Measurements from ENCODE around the gene GZMB.
A peak's percentile ranks its signal among the peaks of the same experiment; 100 is the strongest.
"Not testable (repeated sequence)": the region's sequence is repeated elsewhere in the genome, so short reads cannot be mapped to it uniquely, and the experiment has no call there.

Gene GZMB, protein sequence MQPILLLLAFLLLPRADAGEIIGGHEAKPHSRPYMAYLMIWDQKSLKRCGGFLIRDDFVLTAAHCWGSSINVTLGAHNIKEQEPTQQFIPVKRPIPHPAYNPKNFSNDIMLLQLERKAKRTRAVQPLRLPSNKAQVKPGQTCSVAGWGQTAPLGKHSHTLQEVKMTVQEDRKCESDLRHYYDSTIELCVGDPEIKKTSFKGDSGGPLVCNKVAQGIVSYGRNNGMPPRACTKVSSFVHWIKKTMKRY

GRCh38 chr14:24634158-24634557 lies at the start of gene GZMB:
Gene GZMB (minus strand): TSS chr14:24634190. CDS start chr14:24634160, 30 bp downstream.
- peak; percentile 30 for DNase-seq

DNA sequence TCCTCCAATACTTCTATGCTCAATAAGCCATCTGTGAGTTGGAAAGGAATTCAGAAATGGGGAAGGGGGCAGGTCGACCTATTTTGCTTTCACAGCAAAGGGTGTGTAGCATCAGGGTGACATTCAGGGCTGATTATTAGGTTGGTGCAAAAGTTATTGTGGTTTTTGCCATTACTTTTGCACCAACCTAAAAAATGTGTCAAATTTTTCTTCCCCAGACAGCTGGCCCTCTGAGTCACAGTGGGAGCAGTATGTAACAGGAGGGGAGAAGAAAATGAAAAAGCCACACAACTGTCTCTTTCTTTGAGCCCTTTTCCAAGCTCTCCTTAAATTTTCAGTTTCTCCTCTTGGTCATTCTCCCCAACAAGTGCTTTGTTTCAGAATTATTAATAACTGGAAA lies 47.1 kb upstream of the GZMB start:
- DNase-seq: no peak

- DNase-seq: no peak
Measured at GRCh38 chr14:24680516-24680915, 46.5 kb upstream of the GZMB start.

DNA sequence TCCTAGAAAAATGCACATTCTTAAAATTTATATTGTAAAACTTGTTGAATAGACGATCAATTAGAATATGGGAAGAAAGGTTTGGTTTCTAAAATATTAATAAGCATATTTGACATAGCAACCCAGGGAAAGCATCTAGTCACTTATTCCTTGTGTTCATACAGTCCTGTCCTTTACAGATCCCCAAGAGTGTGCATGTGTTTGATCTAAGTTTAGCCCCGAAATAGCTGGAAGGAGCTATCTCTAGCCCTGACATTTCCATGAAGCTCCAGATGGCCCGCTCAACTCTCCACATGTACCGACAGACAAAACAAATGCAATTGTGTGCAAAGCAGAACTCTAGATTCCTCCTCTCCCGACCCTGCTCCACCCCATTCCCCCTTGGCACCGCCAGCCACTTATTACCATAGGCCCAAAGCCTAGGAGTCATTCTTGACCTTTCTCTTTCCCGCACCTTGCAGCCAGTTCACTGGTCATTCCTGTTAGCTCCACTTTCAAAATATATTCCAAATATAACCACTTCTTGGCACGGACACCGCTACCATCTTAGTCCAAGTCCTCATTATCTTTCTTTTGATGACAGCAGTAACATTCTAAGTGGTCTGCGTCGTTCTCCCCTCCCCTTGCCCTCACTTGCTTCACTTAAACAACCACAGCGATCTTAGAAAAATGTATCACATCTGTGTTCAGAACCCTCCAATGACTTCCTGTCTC lies 45.4 kb upstream of the GZMB start:
- no peak for DNase-seq

- DNase-seq: peak; percentile 58
Measured at GRCh38 chr14:24678801-24679247, 44.8 kb upstream of the GZMB start.

- no peak for DNase-seq
Measured at GRCh38 chr14:24677956-24678355, 44.0 kb upstream of the GZMB start.

DNA sequence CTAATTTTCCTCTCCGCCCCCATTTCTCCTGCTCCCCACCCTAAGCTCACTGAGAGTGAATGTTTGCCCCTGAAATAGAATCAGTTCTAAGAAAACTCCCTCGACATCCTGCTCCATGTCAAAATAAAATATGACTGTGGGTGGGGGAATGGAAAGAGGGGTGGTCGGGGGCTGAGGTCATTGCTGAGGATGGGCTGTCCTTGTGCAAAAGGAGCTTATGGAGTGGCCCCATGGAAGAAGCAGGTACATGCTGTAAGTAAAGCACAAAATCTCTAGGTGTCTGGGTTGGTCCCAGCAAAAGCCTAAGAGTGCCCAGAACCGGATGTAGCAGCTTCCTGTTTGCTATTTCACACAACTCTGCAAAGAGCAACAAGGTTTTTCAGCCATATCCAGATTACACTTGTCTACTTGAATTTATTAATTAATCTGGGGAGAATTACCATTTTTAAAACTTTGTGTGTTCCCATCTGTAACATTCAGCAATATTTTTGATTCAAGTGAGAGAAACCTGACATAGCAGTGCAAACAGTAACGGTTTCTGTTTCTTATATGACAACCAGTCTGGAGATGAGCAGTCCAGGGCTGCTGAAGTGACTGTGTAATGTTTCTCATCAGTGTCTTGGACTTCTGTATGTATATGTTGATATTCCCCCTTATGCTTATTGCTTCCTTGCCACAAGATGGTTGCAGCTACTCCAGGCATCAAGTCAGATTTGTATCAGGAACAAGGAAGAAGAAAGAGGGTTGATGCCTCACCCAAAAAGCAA lies 40.4 kb upstream of the GZMB start:
- DNase-seq: peak; percentile 33

- peak; percentile 50 for DNase-seq
Measured at GRCh38 chr14:24673534-24674203, 39.7 kb upstream of the GZMB start.

DNA sequence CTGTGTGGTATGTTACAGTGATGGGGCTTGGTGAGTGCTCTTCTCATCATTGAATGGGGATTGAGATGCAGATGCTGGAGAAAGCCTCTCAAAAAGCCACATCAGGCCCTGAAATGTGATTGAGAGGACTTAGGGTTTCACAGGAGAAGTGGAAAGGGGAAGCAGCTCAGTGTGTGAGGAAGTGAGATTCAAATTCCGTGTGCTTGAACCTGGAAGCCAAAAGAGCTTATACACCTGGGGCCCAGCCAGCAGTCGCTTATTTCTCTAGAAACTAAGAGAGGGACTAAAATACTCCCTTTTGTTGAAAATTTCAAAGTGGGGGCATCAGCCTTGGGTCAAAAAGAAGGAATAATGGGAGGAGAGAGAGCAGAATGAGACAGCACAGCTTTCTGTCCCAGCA lies 39.1 kb upstream of the GZMB start:
- no peak for DNase-seq

DNA sequence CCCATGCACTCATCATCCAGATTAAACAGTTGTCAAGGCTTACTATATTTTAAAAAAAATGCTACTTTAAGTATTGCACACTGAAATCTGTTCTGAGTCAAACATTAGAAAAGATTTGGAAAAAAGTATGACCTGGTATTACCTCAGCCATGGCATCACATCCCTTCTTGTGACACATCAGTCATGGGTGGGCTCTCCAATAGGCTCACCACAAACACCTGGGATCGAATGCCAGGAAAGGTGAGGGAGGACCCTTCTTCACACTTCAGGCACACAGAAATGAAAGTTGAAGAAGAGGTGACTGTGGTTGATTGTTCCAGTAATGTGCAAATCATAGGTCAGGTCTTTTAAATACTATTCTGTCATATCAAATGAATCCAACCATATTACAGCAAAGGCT lies 36.6 kb upstream of the GZMB start:
- DNase-seq: no peak

DNA sequence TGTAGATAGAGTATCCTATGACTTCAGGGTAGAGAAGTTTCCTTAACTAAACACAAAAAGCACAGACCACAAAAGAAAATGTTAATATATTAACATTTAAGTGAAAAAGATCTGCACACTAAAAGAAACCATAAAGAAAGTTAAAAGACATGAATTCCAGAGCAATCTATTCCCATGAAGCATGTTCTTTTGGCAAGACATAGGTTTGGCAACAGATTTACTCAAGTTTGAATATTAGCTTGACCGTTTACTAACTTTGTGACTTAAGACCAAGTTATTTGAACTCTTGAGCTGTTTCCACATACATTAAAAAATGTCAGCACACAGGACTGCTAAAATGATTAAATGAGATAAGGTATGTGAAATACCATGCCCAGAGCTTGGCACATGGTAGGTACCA lies 35.7 kb upstream of the GZMB start:
- DNase-seq: no peak

- no peak for DNase-seq
Measured at GRCh38 chr14:24665440-24665991, 31.5 kb upstream of the GZMB start.

DNA sequence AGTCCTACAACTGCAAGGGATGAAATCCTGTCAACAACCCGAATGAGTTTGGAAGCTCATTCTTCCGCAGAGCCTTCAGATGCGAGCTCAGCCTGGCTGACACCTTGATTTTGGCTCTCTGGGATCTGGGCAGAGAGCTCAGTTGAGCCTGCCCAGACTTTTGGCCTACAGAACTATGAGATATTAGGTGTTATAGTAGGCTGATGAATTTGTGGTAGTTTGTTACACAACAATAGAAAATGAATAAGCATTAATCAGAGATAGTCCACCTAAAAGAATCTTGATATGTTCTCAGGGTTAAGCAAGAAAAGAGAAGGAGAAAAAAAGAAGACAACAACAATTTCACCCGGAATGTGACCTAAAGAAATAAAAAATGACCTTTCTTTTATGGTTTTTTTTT lies 30.4 kb upstream of the GZMB start:
- no peak for DNase-seq

- DNase-seq: no peak
Measured at GRCh38 chr14:24662753-24663152, 28.8 kb upstream of the GZMB start.

DNA sequence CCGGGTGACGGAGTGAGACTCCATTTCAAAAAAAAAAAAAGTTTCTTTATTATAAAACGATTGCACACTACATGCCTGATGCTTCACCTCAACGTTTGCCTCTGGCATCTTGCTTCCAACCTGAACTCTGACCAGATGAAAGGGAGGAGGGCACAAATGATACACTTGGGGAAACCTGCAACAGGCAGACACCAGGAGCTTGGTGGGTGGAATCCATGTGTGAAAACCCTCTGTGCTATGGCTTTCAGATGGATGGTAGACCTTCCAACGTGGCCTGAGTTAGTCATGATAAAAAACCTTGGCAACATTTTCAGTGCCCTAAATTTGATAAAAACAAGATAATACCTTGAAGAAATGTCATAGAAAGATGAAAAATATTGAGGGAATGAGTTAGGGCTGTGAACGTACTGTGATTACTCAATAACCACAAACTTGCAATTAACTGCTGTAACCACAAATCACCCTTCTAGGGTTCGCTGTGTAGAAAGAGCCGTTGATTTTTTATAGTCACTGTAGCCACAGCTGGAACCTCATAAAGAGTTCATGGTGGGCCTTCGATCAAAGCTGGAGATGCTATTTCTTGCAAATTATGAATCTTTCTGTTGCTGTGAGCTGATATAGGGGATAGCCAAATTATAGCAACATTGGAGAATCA lies 26.1 kb upstream of the GZMB start:
- no peak for DNase-seq

- not testable (repeated sequence) for DNase-seq
Measured at GRCh38 chr14:24648361-24648760, 14.4 kb upstream of the GZMB start.

GRCh38 chr14:24639905-24640304 lies 5.9 kb upstream of the GZMB start:
- no peak for DNase-seq

DNA sequence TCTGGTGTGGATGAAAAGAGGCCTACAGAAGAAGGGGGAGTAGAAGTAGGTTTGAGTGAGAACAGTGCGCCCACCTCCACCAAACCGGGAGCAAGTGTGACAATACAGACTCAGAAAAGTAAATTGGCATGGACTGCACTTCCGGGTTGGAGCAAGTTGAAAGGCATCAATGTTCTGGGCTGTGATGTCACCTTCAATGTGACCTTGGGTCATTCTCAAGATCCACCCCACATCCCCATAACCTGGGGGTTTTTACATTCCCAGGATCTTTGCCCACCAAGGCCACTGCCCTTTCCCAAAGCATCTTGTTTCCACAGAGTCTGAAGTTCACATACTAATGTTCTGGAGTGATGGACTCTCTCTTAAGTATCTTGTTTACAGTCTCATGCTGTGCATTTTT lies 5.3 kb upstream of the GZMB start:
- DNase-seq: no peak

- DNase-seq: no peak
Measured at GRCh38 chr14:24633353-24633752, 637 bp downstream of the GZMB start.

GRCh38 chr14:24632761-24633160 lies 1.2 kb downstream of the GZMB start:
- no peak for DNase-seq

- no peak for DNase-seq
Measured at GRCh38 chr14:24632336-24632735, 1.7 kb downstream of the GZMB start.

GRCh38 chr14:24631749-24632335 lies 2.1 kb downstream of the GZMB start:
- no peak for DNase-seq

Data from activated T-cell treated with anti-CD3 and anti-CD28 coated beads, Interleukin-2, amount 50 U/mL, for 1 hour (primary cell).